Panc1 (cell line): Measurements from ENCODE around the gene POU2AF1. TPM values are rescaled to one million over a fixed set of nuclear protein-coding genes. Genes with fewer than 3 reads are reported as not detected.
"Not testable (repeated sequence)": the region's sequence is repeated elsewhere in the genome, so short reads cannot be mapped to it uniquely, and the experiment has no call there.

Experiments used
- ATAC-seq: fragments of 200-7000 bp; cut with Tn5 transposase; 2 replicates; pipeline ENCODE4 v1.9.1; 2020; ENCODE audit warnings: mild to moderate bottlenecking, moderate library complexity
- BruUV-seq: library from RNA; stranded (reverse); fragments of 400-500 nt; replicated peaks from 2 replicates; lab custom pipeline; 2021; lab: Mats Ljungman, UMichigan
- CTCF ChIA-PET: fragments of 300-600 bp; sonication (Branson Sonifier 250); formaldehyde crosslinking; loops from one replicate; lab custom pipeline; 2022; ENCODE audit warnings: antibody characterized with exemption; lab: Charles Lee
- POLR2A ChIA-PET: fragments of 300-600 bp; sonication (Branson Sonifier 250); formaldehyde crosslinking; loops from one replicate; lab custom pipeline; 2022; ENCODE audit warnings: antibody characterized with exemption; lab: Charles Lee
- DNase-seq: peaks from one replicate; pipeline ENCODE4 v3.0.0-alpha.2; 2010; ENCODE audit warnings: low read depth, low spot score
- H3K27ac ChIP-seq: 2 replicates; pipeline ENCODE4 v1.5.1; 2011; ENCODE audit warnings: mild to moderate bottlenecking, low read length, inconsistent platforms
- H3K27me3 ChIP-seq: fragments of 200-500 bp; sonication (Bioruptor generic); 2 replicates; pipeline ENCODE4 v1.6.0; 2014; ENCODE audit warnings: low read length, inconsistent platforms; ENCODE audit not compliant: control insufficient read depth, insufficient read depth
- H3K36me3 ChIP-seq: fragments of 200-500 bp; sonication (Bioruptor generic); 2 replicates; pipeline ENCODE4 v1.5.1; 2014; ENCODE audit warnings: inconsistent platforms, mild to moderate bottlenecking, low read length, moderate library complexity; ENCODE audit not compliant: control insufficient read depth, insufficient read depth
- H3K4me1 ChIP-seq: 2 replicates; pipeline ENCODE4 v1.5.1; 2011; ENCODE audit warnings: inconsistent platforms, mild to moderate bottlenecking, low read length, moderate library complexity; ENCODE audit not compliant: control insufficient read depth, insufficient read depth
- H3K4me3 ChIP-seq, 2 experiments: 2 replicates each; pipeline ENCODE4 v1.5.1; 2011 to 2012; ENCODE audit warnings: low read depth in 2 of 2, low read length in 2 of 2, mild to moderate bottlenecking in 2 of 2, inconsistent platforms in 1 of 2, moderate library complexity in 1 of 2
- H3K9me3 ChIP-seq: fragments of 200-500 bp; sonication (Bioruptor generic); 2 replicates; pipeline ENCODE4 v1.5.1; 2014; ENCODE audit warnings: low read depth, mild to moderate bottlenecking, inconsistent platforms, low read length, moderate library complexity; ENCODE audit not compliant: control insufficient read depth, insufficient read depth
- CTCF ChIP-seq: fragments of 450-650 bp; IDR thresholded peaks from 2 replicates; pipeline ENCODE4 v1.5.1; 2017; ENCODE audit warnings: mild to moderate bottlenecking
- POLR2AphosphoS5 ChIP-seq: IDR thresholded peaks from 2 replicates; pipeline ENCODE4 v1.6.1; 2012; ENCODE audit warnings: mild to moderate bottlenecking, low read depth, low read length, moderate library complexity
- REST ChIP-seq, 2 experiments: IDR thresholded peaks; 2 replicates each; pipeline ENCODE4 v1.6.1; 2011 to 2012; ENCODE audit warnings: low read depth in 2 of 2, control low read depth in 1 of 2, low read length in 1 of 2, mild to moderate bottlenecking in 1 of 2, moderate library complexity in 1 of 2; ENCODE audit not compliant: insufficient read depth in 1 of 2
- SIN3A ChIP-seq: IDR thresholded peaks from 2 replicates; pipeline ENCODE4 v1.6.1; 2012; ENCODE audit warnings: low read depth, mild to moderate bottlenecking, low read length, moderate library complexity, borderline replicate concordance; ENCODE audit not compliant: insufficient read depth
- TCF7L2 ChIP-seq: IDR thresholded peaks from 2 replicates; pipeline ENCODE4 v1.6.1; 2011; ENCODE audit warnings: mild to moderate bottlenecking, low read depth, low read length, inconsistent platforms
- in situ Hi-C: cut with HindIII; loops from 2 replicates; pipeline ENCODE4 v1.10.0; 2016; ENCODE audit warnings: low sequenced_read_pairs, low pct_unique_long_range_greater_than_20kb
- intact Hi-C: fragments of 100-400 bp; cut with micrococcal nuclease; formaldehyde crosslinking; loops from one replicate; pipeline ENCODE4 v1.10.0; 2022; ENCODE audit not compliant: unreplicated experiment
- total RNA-seq: library from RNA; stranded (reverse); gene quantifications from one replicate; pipeline ENCODE4 v1.2.1, GENCODE V29; 2021; ENCODE audit not compliant: unreplicated experiment

Gene POU2AF1
- total RNA-seq, 1 experiment from 2014 or later = 0.18 TPM

DNA sequence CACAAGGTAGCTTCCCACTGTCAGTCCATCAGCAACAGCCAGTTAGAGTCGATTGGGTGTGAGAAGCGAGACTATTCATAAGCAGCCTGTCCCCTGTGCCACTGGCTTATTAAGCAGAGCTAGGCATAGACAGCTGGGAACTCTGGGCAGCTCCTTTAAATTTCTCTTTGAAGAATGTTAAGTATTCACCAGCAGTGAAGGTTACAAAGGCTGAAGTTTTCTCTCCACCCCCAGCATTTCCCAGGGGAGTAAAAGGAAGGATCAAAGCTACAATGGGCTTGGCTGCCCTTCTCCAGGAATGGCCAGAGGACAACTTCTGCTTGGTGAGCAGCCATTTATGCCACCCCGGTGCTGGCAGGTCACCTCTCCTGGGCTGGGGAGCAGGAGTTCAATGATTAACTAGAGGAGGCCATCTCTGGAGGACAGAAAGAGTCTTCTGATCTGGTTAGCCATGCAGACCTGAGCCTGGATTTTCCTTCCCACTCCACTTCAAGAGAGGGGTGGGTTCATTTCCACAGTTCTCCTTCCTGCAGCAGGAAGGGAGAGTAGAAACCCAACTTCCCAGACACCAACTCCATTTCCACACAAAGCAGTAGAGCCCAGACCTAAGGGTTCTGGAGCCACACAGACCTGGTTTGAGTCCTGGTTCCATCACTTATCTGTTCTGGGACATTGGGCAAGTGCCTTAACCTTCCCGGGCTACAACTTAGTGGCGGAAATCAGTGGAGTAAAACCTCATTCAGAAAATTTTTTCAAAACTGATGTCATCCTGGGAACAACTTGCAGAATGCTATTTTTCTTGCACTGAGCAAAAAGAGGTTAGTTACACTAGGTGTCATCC, 58.1 kb downstream of the POU2AF1 start:
- peaks cover 12% of the 10 kb centered on the region for H3K27me3 ChIP-seq
- H3K4me3 ChIP-seq = no peak overlapping the region
- H3K27ac ChIP-seq = no peak overlapping the region
- no peak for TF ChIP-seq SIN3A
- TF ChIP-seq CTCF = no peak
- TF ChIP-seq TCF7L2 = no peak
- no peak for TF ChIP-seq POLR2AphosphoS5
- TF ChIP-seq REST (IDR thresholded peaks at IDR 0.05; ENCODE audit: insufficient read depth in 1 of 2, low read depth in 2 of 2, low read length in 1 of 2) = no peak
- H3K4me1 ChIP-seq = no peaks in the 10 kb centered on the region
- H3K36me3 ChIP-seq = no peaks in the 10 kb centered on the region
- in situ Hi-C loops (no loop called here), intact Hi-C loops (no loop called here)
- ChIA-PET CTCF (no interaction called here), POLR2A (no interaction called here)
- H3K9me3 ChIP-seq = no peaks in the 10 kb centered on the region
- no peak for DNase-seq
- no TSS peak for BruUV-seq
- no peak for ATAC-seq

DNA sequence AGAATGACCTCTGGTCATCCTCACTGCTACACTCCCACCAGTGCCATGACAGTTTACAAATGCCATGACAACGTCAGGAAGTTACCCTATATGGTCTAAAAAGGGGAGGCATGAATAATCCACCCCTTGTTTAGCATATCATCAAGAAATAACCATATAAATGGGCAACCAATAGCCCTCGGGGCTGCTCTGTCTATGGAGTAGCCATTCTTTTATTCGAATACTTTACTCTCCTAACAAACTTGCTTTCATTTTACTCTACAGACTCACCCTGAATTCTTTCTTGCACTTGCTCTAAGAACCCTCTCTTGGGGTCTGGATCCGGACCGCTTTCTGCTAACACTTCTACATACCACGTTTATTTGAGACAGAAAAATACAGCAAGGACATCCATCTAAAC, 58.9 kb downstream of the POU2AF1 start:
- H3K9me3 ChIP-seq, H3K4me1 ChIP-seq, POLR2A ChIA-PET, H3K36me3 ChIP-seq, BruUV-seq, intact Hi-C loops, in situ Hi-C loops, DNase-seq, CTCF ChIA-PET, ATAC-seq, H3K4me3 ChIP-seq, H3K27ac ChIP-seq: not testable (repeated sequence)
- peaks cover 12% of the 10 kb centered on the region for H3K27me3 ChIP-seq

DNA sequence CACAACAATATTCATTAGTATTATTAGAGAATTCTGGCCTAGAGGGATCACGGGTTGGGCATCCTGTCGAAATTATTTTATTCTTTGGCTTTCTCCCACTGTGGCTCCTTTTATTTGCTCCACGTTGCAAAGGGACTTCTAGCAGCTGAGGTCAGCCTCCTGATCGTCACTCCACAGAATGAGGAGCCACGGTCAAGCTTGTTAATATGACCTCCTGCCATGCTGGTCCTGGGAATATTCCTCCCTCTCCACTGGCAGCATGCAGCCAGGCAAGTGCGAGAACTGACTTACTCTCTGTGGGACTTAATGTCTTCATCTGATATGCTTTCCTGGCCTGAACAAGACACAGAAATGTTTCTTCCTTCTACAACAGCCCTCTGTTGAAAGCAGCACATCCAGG, 59.8 kb downstream of the POU2AF1 start:
- BruUV-seq = no TSS peak
- CTCF ChIA-PET = no interaction called here
- intact Hi-C loops (no loop called here), in situ Hi-C loops (no loop called here)
- H3K27me3 ChIP-seq = peaks cover 12% of the 10 kb centered on the region
- ATAC-seq = no peak
- no peak for TF ChIP-seq TCF7L2
- no peak for TF ChIP-seq SIN3A
- TF ChIP-seq CTCF = no peak
- no peak for TF ChIP-seq REST (IDR thresholded peaks at IDR 0.05; ENCODE audit: insufficient read depth in 1 of 2, low read depth in 2 of 2, low read length in 1 of 2)
- TF ChIP-seq POLR2AphosphoS5 = no peak
- H3K27ac ChIP-seq = no peak overlapping the region
- DNase-seq = no peak
- no peaks in the 10 kb centered on the region for H3K4me1 ChIP-seq
- POLR2A ChIA-PET = no interaction called here
- no peaks in the 10 kb centered on the region for H3K9me3 ChIP-seq
- no peaks in the 10 kb centered on the region for H3K36me3 ChIP-seq
- H3K4me3 ChIP-seq = no peak overlapping the region
